GM12878 (cell line): Measurements from ENCODE around the gene TMEM253. TPM values are rescaled to one million over a fixed set of nuclear protein-coding genes. Genes with fewer than 3 reads are reported as not detected.

Experiments
- BHLHE40 ChIP-seq, 2 experiments: fragments of 450-650 bp in 1 of 2; IDR thresholded peaks; 2 replicates each; pipeline ENCODE4 v1.6.1; 2011 to 2017; ENCODE audit warnings: low read depth in 2 of 2, borderline replicate concordance in 1 of 2, improper control_type of control experiment in 1 of 2, low read length in 1 of 2, mild to moderate bottlenecking in 1 of 2
- DPF2 ChIP-seq: fragments of 450-650 bp; IDR thresholded peaks from 2 replicates; pipeline ENCODE4 v1.6.1; 2017; ENCODE audit warnings: mild to moderate bottlenecking
- EGR1 ChIP-seq, 2 experiments: IDR thresholded peaks; 1 replicate in 1 of 2; 2 replicates in 1 of 2; pipeline ENCODE4 v1.6.1; 2011 to 2012; ENCODE audit warnings: low read depth in 2 of 2, low read length in 2 of 2, borderline replicate concordance in 1 of 2, mild to moderate bottlenecking in 1 of 2, moderate library complexity in 1 of 2
- KLF5 ChIP-seq: fragments of 450-650 bp; IDR thresholded peaks from 2 replicates; pipeline ENCODE4 v1.6.1; 2014; ENCODE audit warnings: mild to moderate bottlenecking; ENCODE audit not compliant: partially characterized antibody
- MEF2B ChIP-seq: fragments of 450-650 bp; IDR thresholded peaks from 2 replicates; pipeline ENCODE4 v1.6.1; 2018; ENCODE audit warnings: mild to moderate bottlenecking, moderate library complexity; ENCODE audit not compliant: partially characterized antibody, poor library complexity, severe bottlenecking
- NR2C2 ChIP-seq: IDR thresholded peaks from 2 replicates; pipeline ENCODE4 v1.6.1; 2011; ENCODE audit warnings: borderline replicate concordance, low read depth; ENCODE audit not compliant: control insufficient read depth, insufficient read length
- SPI1 ChIP-seq: IDR thresholded peaks from 2 replicates; pipeline ENCODE4 v1.6.1; 2011; ENCODE audit warnings: low read depth, mild to moderate bottlenecking, low read length, moderate library complexity, borderline replicate concordance; ENCODE audit not compliant: insufficient read depth
- TAF1 ChIP-seq: IDR thresholded peaks from 2 replicates; pipeline ENCODE4 v1.6.1; 2011; ENCODE audit warnings: mild to moderate bottlenecking, low read depth, low read length, borderline replicate concordance
- polyA plus RNA-seq, 11 experiments: library from polyadenylated mRNA; depleted of rRNA in 4 of 11; unstranded in 6 of 11; stranded (reverse) in 5 of 11; fragments of >200 nt; fragmentation: Nextera tagmentation in 4 of 11; fragmentation: Illumina TruSeq in 1 of 11; extraction: Ambion mirVana in 4 of 11; extraction: Trizol in 1 of 11; gene quantifications; 1 replicate in 1 of 11; 2 replicates in 10 of 11; pipeline versions ENCODE4 v1.2.1 to v1.2.3, GENCODE V29; 2011 to 2016; ENCODE audit warnings: inconsistent platforms in 2 of 11, missing spikeins in 2 of 11, low read depth in 1 of 11
- total RNA-seq, 4 experiments: library from RNA; depleted of rRNA in 3 of 4; stranded (reverse); fragments of >200 nt in 3 of 4; fragmentation: Illumina TruSeq in 1 of 4; extraction: Trizol in 1 of 4; gene quantifications; 2 replicates each; pipeline versions ENCODE4 v1.2.1 to v1.2.3, GENCODE V29; 2013 to 2021
- TF ChIP-seq, protein P1 (sequence below): fragments of 450-650 bp; IDR thresholded peaks from 2 replicates; pipeline ENCODE4 v1.6.1; 2016; ENCODE audit warnings: mild to moderate bottlenecking, moderate library complexity, borderline replicate concordance
- TF ChIP-seq, protein P2 (sequence below): fragments of 450-650 bp; IDR thresholded peaks from 2 replicates; pipeline ENCODE4 v1.6.1; 2017; ENCODE audit warnings: mild to moderate bottlenecking, moderate library complexity
- TF ChIP-seq, protein P3 (sequence below): fragments of 150-350 bp; IDR thresholded peaks from 2 replicates; pipeline ENCODE4 v1.6.1; 2016; ENCODE audit warnings: low read depth, low read length

The TMEM253 gene
- total and polyA plus RNA-seq, 10 of the 15 experiments (the other 5 are each of a cell fraction or from before 2014, with no cell fraction given): 0.11 to 0.48 TPM; not detected in 8

DNA sequence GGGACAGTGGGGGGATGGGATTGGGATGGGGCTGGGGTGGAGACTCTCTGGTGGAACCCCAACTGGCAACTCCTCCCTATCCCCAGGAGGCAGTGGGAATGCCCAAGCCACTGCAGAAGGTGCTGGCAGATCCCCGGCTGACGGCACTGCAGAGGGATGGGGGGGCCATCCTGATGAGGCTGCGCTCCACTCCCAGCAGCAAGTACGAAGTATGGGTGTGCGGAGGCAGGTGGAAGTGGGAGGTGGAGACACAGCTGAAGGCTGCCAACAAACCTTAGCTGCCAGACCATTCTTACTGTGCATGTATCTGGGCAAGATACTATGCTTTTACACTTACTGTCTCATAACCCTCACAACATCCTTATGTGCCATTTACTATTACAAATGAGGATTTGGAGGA is 22.6 kb upstream of the TMEM253 start (continued):
- TF ChIP-seq, protein P1, sequence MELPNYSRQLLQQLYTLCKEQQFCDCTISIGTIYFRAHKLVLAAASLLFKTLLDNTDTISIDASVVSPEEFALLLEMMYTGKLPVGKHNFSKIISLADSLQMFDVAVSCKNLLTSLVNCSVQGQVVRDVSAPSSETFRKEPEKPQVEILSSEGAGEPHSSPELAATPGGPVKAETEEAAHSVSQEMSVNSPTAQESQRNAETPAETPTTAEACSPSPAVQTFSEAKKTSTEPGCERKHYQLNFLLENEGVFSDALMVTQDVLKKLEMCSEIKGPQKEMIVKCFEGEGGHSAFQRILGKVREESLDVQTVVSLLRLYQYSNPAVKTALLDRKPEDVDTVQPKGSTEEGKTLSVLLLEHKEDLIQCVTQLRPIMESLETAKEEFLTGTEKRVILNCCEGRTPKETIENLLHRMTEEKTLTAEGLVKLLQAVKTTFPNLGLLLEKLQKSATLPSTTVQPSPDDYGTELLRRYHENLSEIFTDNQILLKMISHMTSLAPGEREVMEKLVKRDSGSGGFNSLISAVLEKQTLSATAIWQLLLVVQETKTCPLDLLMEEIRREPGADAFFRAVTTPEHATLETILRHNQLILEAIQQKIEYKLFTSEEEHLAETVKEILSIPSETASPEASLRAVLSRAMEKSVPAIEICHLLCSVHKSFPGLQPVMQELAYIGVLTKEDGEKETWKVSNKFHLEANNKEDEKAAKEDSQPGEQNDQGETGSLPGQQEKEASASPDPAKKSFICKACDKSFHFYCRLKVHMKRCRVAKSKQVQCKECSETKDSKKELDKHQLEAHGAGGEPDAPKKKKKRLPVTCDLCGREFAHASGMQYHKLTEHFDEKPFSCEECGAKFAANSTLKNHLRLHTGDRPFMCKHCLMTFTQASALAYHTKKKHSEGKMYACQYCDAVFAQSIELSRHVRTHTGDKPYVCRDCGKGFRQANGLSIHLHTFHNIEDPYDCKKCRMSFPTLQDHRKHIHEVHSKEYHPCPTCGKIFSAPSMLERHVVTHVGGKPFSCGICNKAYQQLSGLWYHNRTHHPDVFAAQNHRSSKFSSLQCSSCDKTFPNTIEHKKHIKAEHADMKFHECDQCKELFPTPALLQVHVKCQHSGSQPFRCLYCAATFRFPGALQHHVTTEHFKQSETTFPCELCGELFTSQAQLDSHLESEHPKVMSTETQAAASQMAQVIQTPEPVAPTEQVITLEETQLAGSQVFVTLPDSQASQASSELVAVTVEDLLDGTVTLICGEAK: no peak
- TF ChIP-seq BHLHE40 (IDR thresholded peaks at IDR 0.05; ENCODE audit: borderline replicate concordance in 1 of 2, low read depth in 2 of 2, low read length in 1 of 2): no peak
- TF ChIP-seq, protein P2, sequence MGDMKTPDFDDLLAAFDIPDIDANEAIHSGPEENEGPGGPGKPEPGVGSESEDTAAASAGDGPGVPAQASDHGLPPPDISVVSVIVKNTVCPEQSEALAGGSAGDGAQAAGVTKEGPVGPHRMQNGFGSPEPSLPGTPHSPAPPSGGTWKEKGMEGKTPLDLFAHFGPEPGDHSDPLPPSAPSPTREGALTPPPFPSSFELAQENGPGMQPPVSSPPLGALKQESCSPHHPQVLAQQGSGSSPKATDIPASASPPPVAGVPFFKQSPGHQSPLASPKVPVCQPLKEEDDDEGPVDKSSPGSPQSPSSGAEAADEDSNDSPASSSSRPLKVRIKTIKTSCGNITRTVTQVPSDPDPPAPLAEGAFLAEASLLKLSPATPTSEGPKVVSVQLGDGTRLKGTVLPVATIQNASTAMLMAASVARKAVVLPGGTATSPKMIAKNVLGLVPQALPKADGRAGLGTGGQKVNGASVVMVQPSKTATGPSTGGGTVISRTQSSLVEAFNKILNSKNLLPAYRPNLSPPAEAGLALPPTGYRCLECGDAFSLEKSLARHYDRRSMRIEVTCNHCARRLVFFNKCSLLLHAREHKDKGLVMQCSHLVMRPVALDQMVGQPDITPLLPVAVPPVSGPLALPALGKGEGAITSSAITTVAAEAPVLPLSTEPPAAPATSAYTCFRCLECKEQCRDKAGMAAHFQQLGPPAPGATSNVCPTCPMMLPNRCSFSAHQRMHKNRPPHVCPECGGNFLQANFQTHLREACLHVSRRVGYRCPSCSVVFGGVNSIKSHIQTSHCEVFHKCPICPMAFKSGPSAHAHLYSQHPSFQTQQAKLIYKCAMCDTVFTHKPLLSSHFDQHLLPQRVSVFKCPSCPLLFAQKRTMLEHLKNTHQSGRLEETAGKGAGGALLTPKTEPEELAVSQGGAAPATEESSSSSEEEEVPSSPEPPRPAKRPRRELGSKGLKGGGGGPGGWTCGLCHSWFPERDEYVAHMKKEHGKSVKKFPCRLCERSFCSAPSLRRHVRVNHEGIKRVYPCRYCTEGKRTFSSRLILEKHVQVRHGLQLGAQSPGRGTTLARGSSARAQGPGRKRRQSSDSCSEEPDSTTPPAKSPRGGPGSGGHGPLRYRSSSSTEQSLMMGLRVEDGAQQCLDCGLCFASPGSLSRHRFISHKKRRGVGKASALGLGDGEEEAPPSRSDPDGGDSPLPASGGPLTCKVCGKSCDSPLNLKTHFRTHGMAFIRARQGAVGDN: no peak
- no peak for TF ChIP-seq TAF1
- TF ChIP-seq MEF2B: no peak
- no peak for TF ChIP-seq EGR1 (IDR thresholded peaks at IDR 0.05; ENCODE audit: borderline replicate concordance in 1 of 2, low read depth in 2 of 2, low read length in 2 of 2)
- TF ChIP-seq DPF2: no peak
- TF ChIP-seq, protein P3, sequence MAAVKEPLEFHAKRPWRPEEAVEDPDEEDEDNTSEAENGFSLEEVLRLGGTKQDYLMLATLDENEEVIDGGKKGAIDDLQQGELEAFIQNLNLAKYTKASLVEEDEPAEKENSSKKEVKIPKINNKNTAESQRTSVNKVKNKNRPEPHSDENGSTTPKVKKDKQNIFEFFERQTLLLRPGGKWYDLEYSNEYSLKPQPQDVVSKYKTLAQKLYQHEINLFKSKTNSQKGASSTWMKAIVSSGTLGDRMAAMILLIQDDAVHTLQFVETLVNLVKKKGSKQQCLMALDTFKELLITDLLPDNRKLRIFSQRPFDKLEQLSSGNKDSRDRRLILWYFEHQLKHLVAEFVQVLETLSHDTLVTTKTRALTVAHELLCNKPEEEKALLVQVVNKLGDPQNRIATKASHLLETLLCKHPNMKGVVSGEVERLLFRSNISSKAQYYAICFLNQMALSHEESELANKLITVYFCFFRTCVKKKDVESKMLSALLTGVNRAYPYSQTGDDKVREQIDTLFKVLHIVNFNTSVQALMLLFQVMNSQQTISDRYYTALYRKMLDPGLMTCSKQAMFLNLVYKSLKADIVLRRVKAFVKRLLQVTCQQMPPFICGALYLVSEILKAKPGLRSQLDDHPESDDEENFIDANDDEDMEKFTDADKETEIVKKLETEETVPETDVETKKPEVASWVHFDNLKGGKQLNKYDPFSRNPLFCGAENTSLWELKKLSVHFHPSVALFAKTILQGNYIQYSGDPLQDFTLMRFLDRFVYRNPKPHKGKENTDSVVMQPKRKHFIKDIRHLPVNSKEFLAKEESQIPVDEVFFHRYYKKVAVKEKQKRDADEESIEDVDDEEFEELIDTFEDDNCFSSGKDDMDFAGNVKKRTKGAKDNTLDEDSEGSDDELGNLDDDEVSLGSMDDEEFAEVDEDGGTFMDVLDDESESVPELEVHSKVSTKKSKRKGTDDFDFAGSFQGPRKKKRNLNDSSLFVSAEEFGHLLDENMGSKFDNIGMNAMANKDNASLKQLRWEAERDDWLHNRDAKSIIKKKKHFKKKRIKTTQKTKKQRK: no peak
- no peak for TF ChIP-seq SPI1
- no peak for TF ChIP-seq NR2C2
- no peak for TF ChIP-seq KLF5
